Endothelial cell of umbilical vein (primary cell): Measurements from ENCODE around the gene DPP7. TPM values are rescaled to one million over a fixed set of nuclear protein-coding genes. Genes with fewer than 3 reads are reported as not detected.

Experiments used
- BruUV-seq: library from RNA; stranded (reverse); fragments of 400-500 nt; replicated peaks from 2 replicates; lab custom pipeline; 2021; lab: Mats Ljungman, UMichigan
- CTCF ChIA-PET: fragments of 300-600, 350-600 bp; sonication (Branson Sonifier 250); formaldehyde crosslinking; loops from one replicate; lab custom pipeline; 2021; ENCODE audit warnings: antibody characterized with exemption, inconsistent platforms; lab: Charles Lee
- POLR2A ChIA-PET: fragments of 300-600, 350-600 bp; sonication (Branson Sonifier 250); formaldehyde crosslinking; loops from one replicate; lab custom pipeline; 2021; ENCODE audit warnings: antibody characterized with exemption, inconsistent platforms; lab: Charles Lee
- DNase-seq: peaks from one replicate; pipeline ENCODE4 v3.0.0-alpha.2; 2011; ENCODE audit warnings: low read depth, low spot score
- FAIRE-seq: peaks from 2 replicates; lab custom pipeline; 2011; peaks lifted over from hg19 to GRCh38; lab: Jason Lieb, UNC
- H2AFZ ChIP-seq: 2 replicates; pipeline ENCODE4 v1.6.0; 2012; ENCODE audit warnings: low read depth, low read length, control low read depth, inconsistent platforms
- H3K27ac ChIP-seq: 2 replicates; pipeline ENCODE4 v1.5.1; 2011; ENCODE audit warnings: low read depth, mild to moderate bottlenecking, control low read depth, low read length, moderate library complexity; ENCODE audit not compliant: insufficient read depth
- H3K27me3 ChIP-seq, 2 experiments: 2 replicates each; pipeline versions ENCODE4 v1.6.0 to v1.6.1; 2011; ENCODE audit warnings: low read length in 2 of 2, mixed read lengths in 1 of 2; ENCODE audit not compliant: control insufficient read depth in 2 of 2, insufficient read depth in 2 of 2
- H3K36me3 ChIP-seq, 2 experiments: 2 replicates in 1 of 2; 3 replicates in 1 of 2; pipeline ENCODE4 v1.5.1; 2011; ENCODE audit warnings: low read length in 2 of 2, mild to moderate bottlenecking in 1 of 2, moderate library complexity in 1 of 2; ENCODE audit not compliant: control insufficient read depth in 2 of 2, insufficient read depth in 2 of 2; ENCODE audit errors: extremely low read depth in 1 of 2
- H3K4me1 ChIP-seq: 3 replicates; pipeline ENCODE4 v1.5.1; 2011; ENCODE audit warnings: mild to moderate bottlenecking, low read length; ENCODE audit not compliant: control insufficient read depth, insufficient read depth; ENCODE audit errors: extremely low read depth
- H3K4me2 ChIP-seq: 2 replicates; pipeline ENCODE4 v1.6.1; 2011; ENCODE audit warnings: low read length, control low read depth, mixed read lengths; ENCODE audit not compliant: insufficient read depth
- H3K4me3 ChIP-seq, 3 experiments: fragments of 200-600 bp in 1 of 3; sonication (generic), shearing (Covaris generic) in 1 of 3; replicated peaks in 1 of 3; 2 replicates each; pipeline ENCODE4 v1.5.1; 2011 to 2016; ENCODE audit warnings: control low read depth in 3 of 3, low read length in 3 of 3, mild to moderate bottlenecking in 2 of 3, inconsistent platforms in 1 of 3, low read depth in 1 of 3, moderate library complexity in 1 of 3; ENCODE audit not compliant: insufficient read depth in 1 of 3
- H3K79me2 ChIP-seq: 2 replicates; pipeline ENCODE4 v1.6.0; 2012; ENCODE audit warnings: low read length, inconsistent platforms; ENCODE audit not compliant: control insufficient read depth, insufficient read depth
- H3K9ac ChIP-seq: replicated peaks from 2 replicates; pipeline ENCODE3; 2011; ENCODE audit warnings: low read length, control low read depth; ENCODE audit not compliant: insufficient read depth; ENCODE audit errors: extremely low read depth
- H3K9me1 ChIP-seq: replicated peaks from 3 replicates; pipeline ENCODE4 v1.6.0; 2011; ENCODE audit warnings: mild to moderate bottlenecking, low read length; ENCODE audit not compliant: control insufficient read depth, insufficient read depth; ENCODE audit errors: extremely low read depth
- H3K9me3 ChIP-seq: replicated peaks from 2 replicates; pipeline ENCODE4 v1.5.1; 2012; ENCODE audit warnings: low read length, inconsistent platforms; ENCODE audit not compliant: control insufficient read depth, insufficient read depth
- H4K20me1 ChIP-seq: replicated peaks from 2 replicates; pipeline ENCODE3; 2011; ENCODE audit warnings: mild to moderate bottlenecking, low read length; ENCODE audit not compliant: control insufficient read depth, insufficient read depth; ENCODE audit errors: extremely low read depth
- CTCF ChIP-seq, 2 donors: IDR thresholded peaks; 1 replicate in 1 of 2; 2 replicates in 1 of 2; pipeline ENCODE4 v1.5.1; 2011; ENCODE audit warnings: low read length in 2 of 2, mild to moderate bottlenecking in 2 of 2, moderate library complexity in 2 of 2, control low read depth in 1 of 2, inconsistent platforms in 1 of 2, low read depth in 1 of 2; ENCODE audit not compliant: insufficient read depth in 1 of 2; ENCODE audit errors: extremely low read depth in 1 of 2
- EZH2 ChIP-seq: IDR thresholded peaks from 2 replicates; pipeline ENCODE4 v1.6.1; 2012; ENCODE audit warnings: borderline replicate concordance, low read depth, mild to moderate bottlenecking, moderate library complexity, low read length, inconsistent platforms; ENCODE audit not compliant: severe bottlenecking
- FOS ChIP-seq: IDR thresholded peaks from 2 replicates; pipeline ENCODE4 v1.6.1; 2011; ENCODE audit warnings: mild to moderate bottlenecking, low read length, moderate library complexity, borderline replicate concordance; ENCODE audit not compliant: insufficient read depth
- GATA2 ChIP-seq: IDR thresholded peaks from 2 replicates; pipeline ENCODE4 v1.7.0; 2011; ENCODE audit warnings: low read depth, mild to moderate bottlenecking, moderate library complexity, mixed read lengths, low read length; ENCODE audit not compliant: insufficient read length, insufficient read depth
- JUN ChIP-seq: IDR thresholded peaks from 2 replicates; pipeline ENCODE4 v1.6.1; 2011; ENCODE audit warnings: borderline replicate concordance, low read depth; ENCODE audit not compliant: insufficient read length, insufficient read depth
- MAX ChIP-seq: IDR thresholded peaks from 2 replicates; pipeline ENCODE4 v1.6.1; 2011; ENCODE audit not compliant: insufficient read depth, insufficient read length
- MYC ChIP-seq: IDR thresholded peaks from one replicate; pipeline ENCODE4 v1.6.1; 2011; ENCODE audit warnings: mild to moderate bottlenecking, low read depth, low read length
- POLR2A ChIP-seq: IDR thresholded peaks from 2 replicates; pipeline ENCODE4 v1.6.1; 2012; ENCODE audit warnings: low read depth, mild to moderate bottlenecking, control low read depth, low read length
- POLR2AphosphoS5 ChIP-seq: IDR thresholded peaks from 2 replicates; pipeline ENCODE4 v1.6.1; 2012; ENCODE audit warnings: low read depth, mild to moderate bottlenecking, control low read depth, low read length, moderate library complexity; ENCODE audit not compliant: insufficient read depth
- dilution Hi-C: fragments of 300-500 bp; cut with MboI; formaldehyde crosslinking; loops from one replicate; pipeline ENCODE4 v1.15.0; 2019; ENCODE audit warnings: low sequenced_read_pairs; ENCODE audit not compliant: extremely low pct_ligation_motif_present
- intact Hi-C: fragments of 100-400 bp; cut with micrococcal nuclease; formaldehyde crosslinking; loops from one replicate; pipeline ENCODE4 v1.10.0; 2022
- polyA plus RNA-seq, 4 experiments: library from polyadenylated mRNA; depleted of rRNA in 3 of 4; stranded (reverse) in 3 of 4; unstranded in 1 of 4; fragments of >200 nt; gene quantifications; 2 replicates each; pipeline versions ENCODE4 v1.2.1 to v1.2.3, GENCODE V29; 2011 to 2012; ENCODE audit warnings: missing spikeins in 1 of 4
- total RNA-seq: library from RNA; stranded (reverse); gene quantifications from 2 replicates; pipeline ENCODE4 v1.2.3, GENCODE V29; 2021

Gene DPP7
- total and polyA plus RNA-seq, 2 donors (not counting 3 experiments of a cell fraction or from before 2014, with no cell fraction given): 149 to 200 TPM

- DNase-seq (no peak), FAIRE-seq (no peak)
- H3K27ac ChIP-seq: no peak overlapping the region
- intact Hi-C loops: no loop called here
- no peaks in the 10 kb centered on the region for H3K9me1 ChIP-seq
- H3K4me2 ChIP-seq: no peak overlapping the region
- H3K27me3 ChIP-seq: no peaks in the 10 kb centered on the region
- H4K20me1 ChIP-seq: no peaks in the 10 kb centered on the region
- TF ChIP-seq MAX: no peak
- TF ChIP-seq POLR2AphosphoS5: no peak
- TF ChIP-seq EZH2: no peak
- no peak for TF ChIP-seq GATA2
- no peak for TF ChIP-seq POLR2A
- TF ChIP-seq MYC: no peak
- no peak for TF ChIP-seq JUN
- TF ChIP-seq CTCF (IDR thresholded peaks at IDR 0.05; ENCODE audit: extremely low read depth in 1 of 2, insufficient read depth in 1 of 2, low read depth in 1 of 2, low read length in 2 of 2): no peak
- no peak for TF ChIP-seq FOS
- POLR2A ChIA-PET: no interaction called here
- no TSS peak for BruUV-seq
- H3K36me3 ChIP-seq: peaks cover 0 to 45% of the 10 kb centered on the region in 2 experiments
- no peaks in the 10 kb centered on the region for H3K79me2 ChIP-seq
- dilution Hi-C loops: no loop called here
- no peak overlapping the region for H3K9ac ChIP-seq
- H3K9me3 ChIP-seq: no peaks in the 10 kb centered on the region
- no peak overlapping the region for H2AFZ ChIP-seq
- CTCF ChIA-PET: interaction anchor here (0.8 to 1.2 kb wide), 3 partner anchors 13 to 79 kb away, joined by 3 to 4 read pairs (median 3); no protein-coding TSS in a partner anchor
- H3K4me3 ChIP-seq: no peak overlapping the region
- H3K4me1 ChIP-seq: no peaks in the 10 kb centered on the region
These were observed 5.8 kb downstream of the DPP7 start for GRCh38 chr9:137108608-137109249.
